Stimulated activated CD4-positive, alpha-beta T cell treated with anti-CD3 and anti-CD28 coated beads, Interleukin-1b, Interleukin-23, amount 100 ng/mL, for 24 hours (primary cell): ENCODE results near the gene SUMF1.

Experiments
- DNase-seq, 4 experiments: peaks; one replicate each; pipeline ENCODE4 v3.0.0-alpha.2; 2020; ENCODE audit warnings: low read depth in 4 of 4, low spot score in 1 of 4

Gene SUMF1

GRCh38 chr3:4394567-4394966, 72.5 kb downstream of the SUMF1 start:
- DNase-seq = no peak

- no peak for DNase-seq
Measured at GRCh38 chr3:4394048-4394447, 73.0 kb downstream of the SUMF1 start.

- no peak for DNase-seq
Measured at GRCh38 chr3:4392992-4393391, 74.1 kb downstream of the SUMF1 start.

- no peak for DNase-seq
Measured at GRCh38 chr3:4387210-4388204, 79.6 kb downstream of the SUMF1 start.

GRCh38 chr3:4385201-4385600, 81.9 kb downstream of the SUMF1 start:
- no peak for DNase-seq

GRCh38 chr3:4380013-4380412, 87.1 kb downstream of the SUMF1 start:
- DNase-seq = no peak

GRCh38 chr3:4376499-4376898, 90.6 kb downstream of the SUMF1 start:
- no peak for DNase-seq

- no peak for DNase-seq
Measured at GRCh38 chr3:4375911-4376310, 91.2 kb downstream of the SUMF1 start.

GRCh38 chr3:4373669-4374068, 93.4 kb downstream of the SUMF1 start:
- DNase-seq = no peak

- no peak for DNase-seq
Measured at GRCh38 chr3:4362523-4362922, 104.5 kb downstream of the SUMF1 start.

GRCh38 chr3:4360817-4361216, 106.3 kb downstream of the SUMF1 start:
- no peak for DNase-seq

- DNase-seq = no peak
Measured at GRCh38 chr3:4359805-4360502, 107.1 kb downstream of the SUMF1 start.

GRCh38 chr3:4358273-4358672, 108.8 kb downstream of the SUMF1 start:
- no peak for DNase-seq

- no peak for DNase-seq
Measured at GRCh38 chr3:4356546-4357410, 110.3 kb downstream of the SUMF1 start.

GRCh38 chr3:4356220-4356540, 110.9 kb downstream of the SUMF1 start:
- no peak for DNase-seq

GRCh38 chr3:4355401-4356219, 111.5 kb downstream of the SUMF1 start:
- DNase-seq = no peak

- DNase-seq = no peak
Measured at GRCh38 chr3:4351872-4352271, 115.2 kb downstream of the SUMF1 start.

- DNase-seq = peak in 3 of 4 experiments; percentile 12 to 29 (median 18)
Measured at GRCh38 chr3:4351164-4351855, 115.8 kb downstream of the SUMF1 start.

- peak; percentile 9 to 27 (median 20) for DNase-seq
Measured at GRCh38 chr3:4350789-4351163, 116.3 kb downstream of the SUMF1 start.

GRCh38 chr3:4343258-4343657, 123.8 kb downstream of the SUMF1 start:
- no peak for DNase-seq
